AG09309 (cell line): ENCODE measurements around the gene CD79A.

Source experiments
- DNase-seq: peaks from one replicate; pipeline ENCODE4 v3.0.0-alpha.2; 2010; ENCODE audit warnings: low read depth
- H3K4me3 ChIP-seq: 2 replicates; pipeline ENCODE4 v1.5.1; 2011; ENCODE audit warnings: mild to moderate bottlenecking, low read depth, low read length, moderate library complexity; ENCODE audit not compliant: control insufficient read depth
- TF ChIP-seq, protein P1 (sequence below): IDR thresholded peaks from 2 replicates; pipeline ENCODE4 v1.5.1; 2011; ENCODE audit warnings: mild to moderate bottlenecking, low read depth, low read length, inconsistent platforms; ENCODE audit not compliant: insufficient read depth, control insufficient read depth; ENCODE audit errors: missing control alignments

CD79A gene

DNA sequence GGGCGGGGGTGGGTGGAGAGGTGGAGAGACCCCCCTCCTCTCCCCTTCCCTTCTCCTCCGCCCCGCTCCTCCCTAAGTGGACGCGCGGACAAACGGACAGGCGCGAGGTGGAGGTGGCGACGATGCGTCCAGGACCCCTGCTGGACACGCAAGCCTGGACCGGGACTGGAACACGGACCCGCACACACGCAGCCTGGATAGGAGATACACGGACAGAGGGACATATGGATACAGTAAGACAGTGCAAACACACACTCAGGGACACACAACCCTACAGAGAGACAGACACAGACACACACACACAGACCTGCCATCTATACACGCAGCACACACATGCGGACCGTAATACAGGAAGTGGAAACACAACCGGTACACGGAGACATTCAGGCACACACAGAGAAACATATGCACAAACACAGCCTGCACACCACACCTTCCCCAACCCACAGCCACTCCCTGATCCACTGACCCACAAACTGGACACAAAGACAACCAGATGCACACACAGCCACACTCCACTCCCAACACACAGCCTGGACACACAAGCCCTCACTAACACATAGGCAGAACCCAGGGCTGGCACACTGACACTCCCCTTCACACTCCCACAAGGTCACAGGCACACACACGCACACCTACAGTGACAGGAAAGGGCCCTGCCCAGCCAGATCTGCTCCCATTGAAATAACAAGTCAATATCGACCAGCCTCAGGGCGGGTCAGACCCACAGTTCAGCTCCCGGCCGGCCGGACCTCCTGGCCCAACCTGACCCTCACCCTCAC is 51.9 kb downstream of the CD79A start:
- TF ChIP-seq, protein P1, sequence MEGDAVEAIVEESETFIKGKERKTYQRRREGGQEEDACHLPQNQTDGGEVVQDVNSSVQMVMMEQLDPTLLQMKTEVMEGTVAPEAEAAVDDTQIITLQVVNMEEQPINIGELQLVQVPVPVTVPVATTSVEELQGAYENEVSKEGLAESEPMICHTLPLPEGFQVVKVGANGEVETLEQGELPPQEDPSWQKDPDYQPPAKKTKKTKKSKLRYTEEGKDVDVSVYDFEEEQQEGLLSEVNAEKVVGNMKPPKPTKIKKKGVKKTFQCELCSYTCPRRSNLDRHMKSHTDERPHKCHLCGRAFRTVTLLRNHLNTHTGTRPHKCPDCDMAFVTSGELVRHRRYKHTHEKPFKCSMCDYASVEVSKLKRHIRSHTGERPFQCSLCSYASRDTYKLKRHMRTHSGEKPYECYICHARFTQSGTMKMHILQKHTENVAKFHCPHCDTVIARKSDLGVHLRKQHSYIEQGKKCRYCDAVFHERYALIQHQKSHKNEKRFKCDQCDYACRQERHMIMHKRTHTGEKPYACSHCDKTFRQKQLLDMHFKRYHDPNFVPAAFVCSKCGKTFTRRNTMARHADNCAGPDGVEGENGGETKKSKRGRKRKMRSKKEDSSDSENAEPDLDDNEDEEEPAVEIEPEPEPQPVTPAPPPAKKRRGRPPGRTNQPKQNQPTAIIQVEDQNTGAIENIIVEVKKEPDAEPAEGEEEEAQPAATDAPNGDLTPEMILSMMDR = no peak
- peak overlapping the region; percentile 22 for H3K4me3 ChIP-seq
- no peak for DNase-seq

DNA sequence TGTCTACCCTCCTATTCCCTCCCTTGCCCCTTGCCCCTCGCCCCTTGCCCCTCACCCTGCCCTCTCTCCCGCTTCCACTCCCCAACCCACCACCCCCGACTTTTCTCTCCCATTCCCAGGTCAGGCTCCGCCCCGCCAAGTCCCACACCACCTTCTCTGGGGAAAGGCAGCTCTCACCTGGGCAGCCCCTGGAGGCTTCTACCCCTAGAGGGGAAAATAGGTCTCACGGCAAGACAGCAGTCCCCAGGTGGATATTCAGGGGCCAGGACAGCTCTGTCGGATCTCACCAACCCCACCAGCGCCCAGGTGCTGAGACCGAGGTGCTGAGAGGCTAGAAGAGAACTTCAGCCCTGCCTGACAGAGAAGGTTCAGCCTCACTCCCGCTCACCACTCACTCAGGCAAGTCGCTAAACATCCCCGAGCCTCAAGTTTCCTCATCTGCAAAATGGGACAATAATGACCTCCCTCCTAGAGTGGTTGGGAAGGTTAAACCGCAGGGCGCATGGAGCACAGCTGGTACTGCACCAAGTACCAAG is 52.5 kb downstream of the CD79A start:
- no peak for DNase-seq
- no peak overlapping the region for H3K4me3 ChIP-seq
- TF ChIP-seq, protein P1 = no peak

GRCh38 chr19:41930322-41930722 is 53.2 kb downstream of the CD79A start:
- no peak overlapping the region for H3K4me3 ChIP-seq
- TF ChIP-seq, protein P1 = no peak
- no peak for DNase-seq
